Epidermal melanocyte (primary cell): ENCODE measurements around the gene KRTAP12-2.
"Not testable (repeated sequence)": the region's sequence is repeated elsewhere in the genome, so short reads cannot be mapped to it uniquely, and the experiment has no call there.

Source experiments
- DNase-seq: peaks from one replicate; pipeline ENCODE4 v3.0.0; 2011; ENCODE audit warnings: low spot score; ENCODE audit not compliant: insufficient read length

The KRTAP12-2 gene

GRCh38 chr21:44650973-44651675, 15.6 kb downstream of the KRTAP12-2 start:
- no peak for DNase-seq

- DNase-seq: no peak
These were observed 16.3 kb downstream of the KRTAP12-2 start for GRCh38 chr21:44650265-44650972.

GRCh38 chr21:44649521-44650100, 17.1 kb downstream of the KRTAP12-2 start:
- DNase-seq: no peak

- DNase-seq: no peak
These were observed 18.0 kb downstream of the KRTAP12-2 start for GRCh38 chr21:44648557-44649311.

GRCh38 chr21:44647222-44647552, 19.5 kb downstream of the KRTAP12-2 start:
- DNase-seq: no peak

- not testable (repeated sequence) for DNase-seq
These were observed 20.1 kb downstream of the KRTAP12-2 start, which contains the start of gene KRTAP10-11 for GRCh38 chr21:44646366-44647221. Gene KRTAP10-11 (plus strand): TSS chr21:44646414. CDS start chr21:44646459, 45 bp downstream.

GRCh38 chr21:44644878-44645277, 21.8 kb downstream of the KRTAP12-2 start:
- no peak for DNase-seq

GRCh38 chr21:44643741-44644310, 22.9 kb downstream of the KRTAP12-2 start:
- DNase-seq: no peak

GRCh38 chr21:44640761-44641160, 26.0 kb downstream of the KRTAP12-2 start:
- DNase-seq: no peak

- no peak for DNase-seq
These were observed 27.4 kb downstream of the KRTAP12-2 start for GRCh38 chr21:44639331-44639655.

- not testable (repeated sequence) for DNase-seq
These were observed 28.0 kb downstream of the KRTAP12-2 start for GRCh38 chr21:44638506-44639330.

GRCh38 chr21:44637851-44638348, 28.8 kb downstream of the KRTAP12-2 start:
- not testable (repeated sequence) for DNase-seq

- no peak for DNase-seq
These were observed 29.5 kb downstream of the KRTAP12-2 start, which contains the start of gene KRTAP10-10 for GRCh38 chr21:44637018-44637850. Gene KRTAP10-10 (plus strand): TSS chr21:44637356. CDS start chr21:44637418, 62 bp downstream.

- no peak for DNase-seq
These were observed 30.3 kb downstream of the KRTAP12-2 start for GRCh38 chr21:44636209-44637017.

- DNase-seq: no peak
These were observed 34.7 kb downstream of the KRTAP12-2 start for GRCh38 chr21:44632067-44632466.

GRCh38 chr21:44630440-44630839, 36.3 kb downstream of the KRTAP12-2 start:
- no peak for DNase-seq

GRCh38 chr21:44628707-44629391, 37.9 kb downstream of the KRTAP12-2 start:
- DNase-seq: no peak
